Measurements from ENCODE around the gene AMDHD2.

Gene AMDHD2

GRCh38 chr16:2523801-2524231 is 3.6 kb downstream of the AMDHD2 start:
- no peak for TF ChIP-seq CTCF (IDR thresholded peaks at IDR 0.05)

GRCh38 chr16:2524339-2524938 is 4.3 kb downstream of the AMDHD2 start:
- no peak for TF ChIP-seq CTCF (IDR thresholded peaks at IDR 0.05)

GRCh38 chr16:2526135-2526534 is 6.0 kb downstream of the AMDHD2 start:
- no peak for TF ChIP-seq CTCF (IDR thresholded peaks at IDR 0.05)

GRCh38 chr16:2527071-2527783 is 7.1 kb downstream of the AMDHD2 start:
- no peak for TF ChIP-seq CTCF (IDR thresholded peaks at IDR 0.05)

GRCh38 chr16:2527784-2528100 is 7.6 kb downstream of the AMDHD2 start:
- TF ChIP-seq CTCF (IDR thresholded peaks at IDR 0.05) = no peak

- no peak for TF ChIP-seq CTCF (IDR thresholded peaks at IDR 0.05)
These were observed 8.2 kb downstream of the AMDHD2 start for GRCh38 chr16:2528161-2529060.

GRCh38 chr16:2529061-2529931 is 9.1 kb downstream of the AMDHD2 start:
- no peak for TF ChIP-seq CTCF (IDR thresholded peaks at IDR 0.05)

Data from LNCAP (cell line).